PC-9 (cell line): ENCODE measurements around the gene LAMB2.

ENCODE experiments used
- EZH2 ChIP-seq: fragments of 200-600 bp; sonication (generic); IDR thresholded peaks from 2 replicates; pipeline ENCODE4 v1.8.0; 2017; ENCODE audit warnings: antibody characterized with exemption, low read depth
- TF ChIP-seq, protein P1 (sequence below): fragments of 200-600 bp; sonication (generic); conservative IDR thresholded peaks from 2 replicates; pipeline ENCODE4 v1.6.1; 2017; ENCODE audit warnings: mixed run types, antibody characterized with exemption, mild to moderate bottlenecking, moderate library complexity

DNA sequence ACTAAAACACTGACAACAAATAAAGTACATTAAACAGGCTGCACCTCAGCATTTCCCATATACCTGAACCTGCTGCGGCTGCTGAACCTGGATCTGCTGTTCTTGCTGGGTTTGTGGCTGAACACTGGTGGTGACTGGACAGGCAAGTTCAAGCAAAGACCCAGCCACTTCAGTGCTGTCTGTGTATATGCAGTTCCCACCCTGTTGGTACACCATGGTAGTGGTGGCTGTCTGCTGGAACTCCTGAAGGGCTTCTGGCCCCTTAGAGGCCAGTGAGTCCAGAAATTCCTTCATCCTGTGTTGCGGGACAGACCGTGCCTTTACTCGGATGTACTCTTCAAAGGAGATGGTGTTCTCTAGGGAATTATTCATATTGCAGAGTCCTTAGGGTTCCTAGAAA is 56.2 kb downstream of the LAMB2 start:
- no peak for TF ChIP-seq EZH2
- TF ChIP-seq, protein P1, sequence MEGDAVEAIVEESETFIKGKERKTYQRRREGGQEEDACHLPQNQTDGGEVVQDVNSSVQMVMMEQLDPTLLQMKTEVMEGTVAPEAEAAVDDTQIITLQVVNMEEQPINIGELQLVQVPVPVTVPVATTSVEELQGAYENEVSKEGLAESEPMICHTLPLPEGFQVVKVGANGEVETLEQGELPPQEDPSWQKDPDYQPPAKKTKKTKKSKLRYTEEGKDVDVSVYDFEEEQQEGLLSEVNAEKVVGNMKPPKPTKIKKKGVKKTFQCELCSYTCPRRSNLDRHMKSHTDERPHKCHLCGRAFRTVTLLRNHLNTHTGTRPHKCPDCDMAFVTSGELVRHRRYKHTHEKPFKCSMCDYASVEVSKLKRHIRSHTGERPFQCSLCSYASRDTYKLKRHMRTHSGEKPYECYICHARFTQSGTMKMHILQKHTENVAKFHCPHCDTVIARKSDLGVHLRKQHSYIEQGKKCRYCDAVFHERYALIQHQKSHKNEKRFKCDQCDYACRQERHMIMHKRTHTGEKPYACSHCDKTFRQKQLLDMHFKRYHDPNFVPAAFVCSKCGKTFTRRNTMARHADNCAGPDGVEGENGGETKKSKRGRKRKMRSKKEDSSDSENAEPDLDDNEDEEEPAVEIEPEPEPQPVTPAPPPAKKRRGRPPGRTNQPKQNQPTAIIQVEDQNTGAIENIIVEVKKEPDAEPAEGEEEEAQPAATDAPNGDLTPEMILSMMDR = no peak
